GM19468 (cell line): ENCODE measurements around the gene GDPD3.

Source experiments
- ATAC-seq: cut with Tn5 transposase; IDR thresholded peaks from one replicate; pipeline ENCODE4 v1.9.1; 2021; ENCODE audit warnings: mild to moderate bottlenecking, moderate library complexity, moderate number of reproducible peaks; ENCODE audit not compliant: unreplicated experiment; ENCODE audit errors: extremely low read depth

Gene GDPD3, protein sequence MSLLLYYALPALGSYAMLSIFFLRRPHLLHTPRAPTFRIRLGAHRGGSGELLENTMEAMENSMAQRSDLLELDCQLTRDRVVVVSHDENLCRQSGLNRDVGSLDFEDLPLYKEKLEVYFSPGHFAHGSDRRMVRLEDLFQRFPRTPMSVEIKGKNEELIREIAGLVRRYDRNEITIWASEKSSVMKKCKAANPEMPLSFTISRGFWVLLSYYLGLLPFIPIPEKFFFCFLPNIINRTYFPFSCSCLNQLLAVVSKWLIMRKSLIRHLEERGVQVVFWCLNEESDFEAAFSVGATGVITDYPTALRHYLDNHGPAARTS

GRCh38 chr16:30113031-30113710 is at the start of gene GDPD3:
TSS of gene GDPD3 (minus strand) at chr16:30113537. CDS start at chr16:30113478, 59 bp downstream.
- no peak for ATAC-seq

- ATAC-seq: no peak
These were observed 43.9 kb upstream of the GDPD3 start for GRCh38 chr16:30157214-30157613.

GRCh38 chr16:30155188-30155587 is 41.9 kb upstream of the GDPD3 start:
- ATAC-seq: no peak

DNA sequence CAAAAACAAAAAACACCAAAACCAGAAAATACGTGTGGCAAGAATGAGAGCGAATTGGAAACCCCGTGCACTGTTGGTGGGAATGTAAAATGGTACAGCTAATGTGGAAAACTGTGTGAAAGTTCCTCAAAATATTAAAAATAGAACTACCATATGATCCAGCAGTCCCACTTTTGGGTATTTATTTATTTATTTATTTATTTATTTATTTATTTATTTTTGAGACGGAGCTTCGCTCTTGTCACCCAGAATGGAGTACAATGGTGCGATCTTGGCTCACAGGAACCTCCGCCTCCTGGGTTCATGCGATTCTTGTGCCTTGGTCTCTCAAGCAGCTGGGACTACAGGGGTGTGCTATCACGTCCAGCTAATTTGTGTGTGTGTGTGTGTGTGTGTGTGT is 39.2 kb upstream of the GDPD3 start:
- no peak for ATAC-seq

DNA sequence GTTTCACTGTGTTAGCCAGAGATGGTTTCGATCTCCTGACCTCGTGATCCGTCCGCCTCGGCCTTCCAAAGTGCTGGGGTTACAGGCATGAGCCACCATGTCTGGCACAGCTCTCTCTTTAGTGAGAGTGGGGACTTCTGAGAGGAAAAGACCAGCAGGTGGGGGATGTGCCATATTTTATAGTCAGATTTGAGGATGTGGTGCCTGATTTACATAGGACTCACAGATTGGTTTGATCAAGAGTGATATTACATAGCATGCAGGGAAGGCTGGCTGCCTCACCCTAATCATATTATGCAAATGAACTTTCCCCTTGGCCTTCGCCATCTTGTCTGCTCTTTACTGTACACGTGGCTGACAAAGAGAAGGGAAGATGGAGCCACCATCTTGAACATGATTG is 37.8 kb upstream of the GDPD3 start:
- no peak for ATAC-seq

DNA sequence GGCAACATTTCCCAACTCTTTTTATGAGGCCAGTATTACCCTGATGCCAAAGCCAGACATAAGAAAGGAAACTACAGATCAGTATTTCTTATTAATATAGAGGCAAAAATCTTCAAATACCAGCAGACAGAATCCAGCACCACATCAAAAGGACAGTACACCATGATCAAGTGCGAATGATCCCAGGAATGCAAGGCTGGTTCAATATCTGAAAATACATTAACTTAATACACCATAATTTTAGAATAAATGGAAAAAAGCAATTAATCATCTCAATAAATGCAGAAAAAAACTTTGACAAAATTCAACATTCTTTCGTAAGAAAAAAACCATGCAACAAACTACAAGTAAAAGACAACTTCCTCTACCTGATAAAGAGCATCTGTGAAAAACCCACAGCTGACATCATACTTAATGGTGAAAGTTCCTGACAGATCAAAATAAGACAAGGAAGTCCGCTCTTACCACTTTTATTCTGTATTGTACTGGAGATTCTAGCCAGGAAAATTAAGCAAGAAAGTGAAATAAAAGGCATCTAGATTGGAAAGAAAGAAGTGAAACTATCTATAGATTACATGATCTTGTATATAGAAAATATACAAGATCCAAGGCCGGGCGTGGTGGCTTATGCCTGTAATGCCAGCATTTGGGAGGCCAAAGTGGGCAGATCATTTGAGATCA is 36.1 kb upstream of the GDPD3 start:
- no peak for ATAC-seq

DNA sequence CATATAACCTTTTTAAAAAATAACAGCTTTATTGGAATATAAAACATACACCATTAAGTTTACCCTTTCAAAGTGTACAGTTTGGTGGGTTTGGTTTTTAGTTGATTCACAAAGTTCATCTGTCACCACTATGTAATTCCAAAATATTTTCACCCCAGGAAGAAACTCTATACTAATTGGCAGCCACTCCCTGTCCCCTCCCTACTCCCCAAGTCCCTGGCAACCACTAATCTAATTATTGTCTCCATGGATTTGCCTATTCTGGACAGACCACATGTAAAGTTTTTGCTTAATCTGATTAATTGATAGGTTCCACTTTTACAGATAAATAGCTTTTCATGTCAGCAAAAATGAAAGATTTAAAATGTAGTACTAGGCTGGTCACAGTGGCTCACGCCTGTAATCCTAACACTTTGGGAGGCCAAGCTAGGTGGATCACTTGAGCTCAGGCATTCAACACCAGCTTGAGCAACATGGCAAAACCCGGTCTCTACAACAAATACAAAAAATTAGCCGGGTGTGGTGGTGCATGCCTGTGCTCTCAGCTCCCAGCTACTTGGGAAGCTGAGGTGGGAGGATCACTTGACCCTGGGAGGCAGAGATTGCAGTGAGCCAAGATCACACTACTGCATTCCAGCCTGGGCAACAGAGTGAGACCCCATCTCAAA is 34.6 kb upstream of the GDPD3 start:
- no peak for ATAC-seq

GRCh38 chr16:30145657-30146056 is 32.3 kb upstream of the GDPD3 start:
- ATAC-seq: no peak

DNA sequence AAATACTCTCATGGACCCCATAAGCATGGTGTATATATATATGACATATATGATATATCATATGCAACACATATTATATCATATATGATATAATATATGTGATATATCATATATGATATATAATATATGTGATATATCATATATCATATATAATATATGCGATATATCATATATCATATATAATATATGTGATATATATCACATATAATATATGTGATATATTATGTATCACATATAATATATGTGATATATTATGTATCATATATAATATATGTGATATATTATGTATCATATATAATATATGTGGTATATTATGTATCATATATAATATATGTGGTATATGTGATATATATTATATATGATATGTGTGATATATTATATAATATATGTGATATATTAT is 31.6 kb upstream of the GDPD3 start:
- no peak for ATAC-seq

DNA sequence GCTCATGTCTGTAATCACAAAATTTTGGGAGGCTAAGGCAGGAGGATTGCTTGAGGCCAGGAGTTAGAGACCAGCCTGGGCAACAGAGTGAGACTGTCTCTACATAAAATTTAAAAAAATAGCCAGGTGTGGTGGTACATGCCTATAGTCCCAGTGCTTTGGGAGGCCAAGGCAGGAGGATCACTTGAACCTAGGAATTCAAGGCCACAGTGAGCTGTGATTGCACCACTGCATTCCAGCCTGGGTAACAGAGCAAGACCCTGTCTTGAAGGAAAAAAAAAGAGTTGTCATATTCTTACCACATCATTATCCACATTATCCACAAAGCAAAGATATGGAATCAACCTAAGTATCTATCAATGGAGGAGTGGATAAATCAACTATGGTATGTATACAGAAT is 30.7 kb upstream of the GDPD3 start:
- ATAC-seq: no peak

GRCh38 chr16:30143347-30143702 is 30.0 kb upstream of the GDPD3 start:
- ATAC-seq: no peak

DNA sequence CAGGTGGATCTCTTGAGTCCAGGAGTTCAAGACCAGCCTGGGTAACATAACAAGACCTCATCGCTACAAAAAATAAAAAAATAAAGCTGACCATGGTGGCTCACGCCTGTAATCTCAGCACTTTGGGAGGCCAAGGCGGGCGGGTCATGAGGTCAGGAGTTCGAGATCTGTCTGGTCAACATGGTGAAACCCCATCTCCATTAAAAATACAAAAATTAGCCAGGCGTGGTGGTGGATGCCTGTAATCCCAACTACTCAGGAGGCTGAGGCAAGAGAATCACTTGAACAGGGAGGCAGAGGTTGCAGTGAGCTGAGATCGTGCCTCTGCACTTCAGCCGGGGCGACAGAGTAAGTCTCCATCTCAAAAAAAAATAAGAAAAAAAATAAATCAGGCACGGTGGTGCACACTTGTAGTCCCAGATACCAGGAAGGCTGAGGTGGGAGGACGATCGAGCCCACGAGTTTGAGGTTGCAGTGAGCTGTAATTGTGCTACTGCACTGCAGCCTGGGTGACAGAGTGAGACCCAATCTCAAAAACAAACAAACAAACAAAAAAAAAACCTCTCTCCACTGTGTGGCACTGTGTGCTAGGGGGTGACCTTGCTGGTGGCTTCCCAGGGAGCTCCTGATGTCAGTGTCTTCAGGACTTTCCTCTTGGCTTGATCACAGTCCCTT is 29.5 kb upstream of the GDPD3 start:
- no peak for ATAC-seq

- ATAC-seq: no peak
These were observed 28.4 kb upstream of the GDPD3 start for GRCh38 chr16:30141750-30142149.

GRCh38 chr16:30139583-30140481 is 26.5 kb upstream of the GDPD3 start:
- ATAC-seq: no peak

DNA sequence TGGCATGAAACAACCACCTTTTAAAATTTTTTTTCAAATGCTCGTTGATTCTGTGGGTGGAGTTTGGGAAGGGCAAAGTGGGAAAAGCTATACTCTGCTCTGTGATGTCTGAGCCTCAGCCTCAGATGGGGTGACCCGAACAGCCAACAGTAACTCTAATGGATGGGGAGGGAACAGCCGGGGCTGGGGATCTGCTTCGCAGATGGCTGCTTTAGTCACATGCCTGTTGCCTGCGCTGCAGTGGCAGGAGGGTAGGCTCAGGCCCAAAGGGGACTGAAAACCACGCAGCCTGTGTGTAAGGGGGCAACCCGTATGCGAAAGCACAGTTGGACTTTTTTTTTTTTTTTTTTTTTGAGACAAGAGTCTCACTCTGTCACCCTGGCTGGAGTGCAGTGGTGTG is 24.6 kb upstream of the GDPD3 start:
- no peak for ATAC-seq

DNA sequence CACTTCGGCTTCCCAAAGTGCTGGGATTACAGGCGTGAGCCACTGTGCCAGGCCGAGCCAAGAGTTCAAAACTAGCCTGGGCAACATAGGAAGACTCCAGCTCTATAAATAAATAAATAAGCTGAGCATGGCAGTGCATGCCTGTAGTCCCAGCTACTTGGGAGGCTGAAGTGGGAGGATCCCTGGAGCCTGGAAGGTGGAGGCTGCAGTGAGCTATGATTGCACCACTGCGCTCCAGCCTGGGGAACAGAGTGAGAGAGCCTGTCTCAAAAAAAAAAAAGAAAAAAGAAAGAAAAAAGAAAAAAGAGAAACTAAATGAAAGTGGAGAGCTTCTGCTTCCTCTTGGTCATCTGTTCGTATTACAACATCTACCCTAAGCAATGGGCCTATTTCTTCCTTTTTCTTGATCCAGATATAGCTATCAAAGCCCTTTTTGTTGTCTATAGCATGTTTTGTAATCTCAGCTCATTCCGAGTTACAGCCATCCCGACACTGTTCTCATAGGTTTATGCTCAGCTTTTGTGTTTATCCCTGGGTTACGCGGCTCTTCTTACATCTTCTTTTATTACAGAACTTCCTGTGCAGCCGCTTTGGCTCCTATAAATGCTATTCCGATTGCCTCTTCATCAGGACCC is 23.8 kb upstream of the GDPD3 start:
- ATAC-seq: no peak

DNA sequence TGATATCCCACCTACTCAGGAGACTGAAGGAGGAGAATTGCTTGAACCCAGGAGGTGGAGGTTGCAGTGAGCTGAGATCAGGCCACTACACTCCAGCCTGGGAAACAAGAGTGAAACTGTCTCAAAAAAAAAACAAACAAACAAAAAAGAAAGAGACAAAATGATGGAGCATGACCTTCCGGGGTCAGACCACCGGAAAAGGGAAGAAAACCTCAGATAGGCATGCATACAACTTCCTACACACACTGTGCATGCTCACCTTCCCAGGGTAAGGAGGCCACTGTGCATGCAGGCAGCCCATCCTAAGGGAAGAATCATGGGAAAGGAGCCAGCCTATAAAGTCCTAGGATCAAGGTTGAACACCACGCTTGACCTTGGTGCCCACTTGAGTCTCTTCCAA is 19.3 kb upstream of the GDPD3 start:
- no peak for ATAC-seq

- no peak for ATAC-seq
These were observed 18.6 kb upstream of the GDPD3 start for GRCh38 chr16:30131869-30132475.

GRCh38 chr16:30127993-30128392 is 14.7 kb upstream of the GDPD3 start:
- ATAC-seq: no peak
